GM12878 (cell line): ENCODE results near the gene ARHGEF17. TPM values are rescaled to one million over a fixed set of nuclear protein-coding genes. Genes with fewer than 3 reads are reported as not detected.
A peak's percentile ranks its signal among the peaks of the same experiment; 100 is the strongest.

Source experiments
- ATAC-seq: fragments of 200-7000 bp; cut with Tn5 transposase; 3 replicates; pipeline ENCODE4 v1.9.1; 2020; ENCODE audit warnings: mild to moderate bottlenecking, moderate library complexity
- BruUV-seq: library from RNA; stranded (reverse); fragments of 400-500 nt; replicated peaks from 2 replicates; lab custom pipeline; 2021; lab: Mats Ljungman, UMichigan
- CTCF ChIA-PET: fragments of 300-600 bp; sonication (Branson Sonifier 250); formaldehyde crosslinking; extraction: SDS; loops from one replicate; lab custom pipeline; 2021; ENCODE audit warnings: inconsistent platforms; lab: Yijun Ruan, JAX
- POLR2A ChIA-PET: fragments of 350-600 bp; formaldehyde crosslinking; extraction: SDS; loops from one replicate; lab custom pipeline; 2021; ENCODE audit warnings: inconsistent platforms; lab: Charles Lee
- RAD21 ChIA-PET: fragments of 300-600 bp; sonication (Branson Sonifier 250); formaldehyde crosslinking; loops from one replicate; lab custom pipeline; 2023; ENCODE audit warnings: antibody characterized with exemption; ENCODE audit not compliant: unreplicated experiment; lab: Charles Lee
- SMC1A ChIA-PET: fragments of 300-600 bp; sonication (Branson Sonifier 250); formaldehyde crosslinking; loops from one replicate; lab custom pipeline; 2023; ENCODE audit not compliant: unreplicated experiment, uncharacterized antibody; lab: Charles Lee
- DNase-seq: peaks from one replicate; pipeline ENCODE4 v3.0.0-alpha.2; 2011; ENCODE audit warnings: low read depth, low spot score
- FAIRE-seq: peaks from 3 replicates; lab custom pipeline; 2011; peaks lifted over from hg19 to GRCh38; lab: Jason Lieb, UNC
- H2AFZ ChIP-seq: 2 replicates; pipeline ENCODE4 v1.6.0; 2011; ENCODE audit warnings: low read depth, low read length, control low read depth; ENCODE audit not compliant: control insufficient read depth
- H3K27ac ChIP-seq: 2 replicates; pipeline ENCODE4 v1.5.1; 2011; ENCODE audit warnings: control low read depth; ENCODE audit not compliant: control insufficient read depth, insufficient read depth
- H3K27me3 ChIP-seq, 2 experiments: replicated peaks in 1 of 2; 2 replicates each; pipeline versions ENCODE4 v1.6.0 to v1.6.1; 2011; ENCODE audit warnings: low read length in 1 of 2; ENCODE audit not compliant: control insufficient read depth in 2 of 2, insufficient read depth in 2 of 2
- H3K36me3 ChIP-seq, 2 experiments: 2 replicates each; pipeline ENCODE4 v1.5.1; 2011; ENCODE audit warnings: low read length in 1 of 2; ENCODE audit not compliant: control insufficient read depth in 2 of 2, insufficient read depth in 2 of 2
- H3K4me1 ChIP-seq: 2 replicates; pipeline ENCODE4 v1.6.1; 2011; ENCODE audit warnings: mild to moderate bottlenecking, low read length, moderate library complexity, mixed read lengths; ENCODE audit not compliant: control insufficient read depth, insufficient read depth
- H3K4me2 ChIP-seq: 2 replicates; pipeline ENCODE4 v1.6.0; 2011; ENCODE audit warnings: control low read depth; ENCODE audit not compliant: control insufficient read depth, insufficient read depth
- H3K4me3 ChIP-seq: fragments of 200-600 bp; sonication (generic); 2 replicates; pipeline ENCODE4 v1.5.1; 2016
- H3K79me2 ChIP-seq: 2 replicates; pipeline ENCODE4 v1.6.0; 2011; ENCODE audit warnings: low read length; ENCODE audit not compliant: control insufficient read depth, insufficient read depth
- H3K9ac ChIP-seq: 2 replicates; pipeline ENCODE4 v1.8.0; 2011; ENCODE audit warnings: low read length, control low read depth, mixed read lengths; ENCODE audit not compliant: control insufficient read depth, insufficient read depth
- H3K9me3 ChIP-seq: replicated peaks from 3 replicates; pipeline ENCODE4 v1.5.1; 2011; ENCODE audit warnings: mild to moderate bottlenecking, low read length; ENCODE audit not compliant: control insufficient read depth, insufficient read depth
- H4K20me1 ChIP-seq: 2 replicates; pipeline ENCODE4 v1.6.0; 2011; ENCODE audit not compliant: control insufficient read depth, insufficient read depth
- ASH2L ChIP-seq: fragments of 300-600, 200-600 bp; sonication (generic); IDR thresholded peaks from 2 replicates; pipeline ENCODE4 v1.6.1; 2017; ENCODE audit warnings: low read depth, mild to moderate bottlenecking, borderline replicate concordance
- BCL3 ChIP-seq: IDR thresholded peaks from 2 replicates; pipeline ENCODE4 v1.6.1; 2011; ENCODE audit warnings: borderline replicate concordance, low read depth, mild to moderate bottlenecking, moderate library complexity, low read length; ENCODE audit not compliant: insufficient read depth, poor library complexity, severe bottlenecking
- BHLHE40 ChIP-seq, 2 experiments: fragments of 450-650 bp in 1 of 2; IDR thresholded peaks; 2 replicates each; pipeline ENCODE4 v1.6.1; 2011 to 2017; ENCODE audit warnings: low read depth in 2 of 2, borderline replicate concordance in 1 of 2, improper control_type of control experiment in 1 of 2, low read length in 1 of 2, mild to moderate bottlenecking in 1 of 2
- DPF2 ChIP-seq: fragments of 450-650 bp; IDR thresholded peaks from 2 replicates; pipeline ENCODE4 v1.6.1; 2017; ENCODE audit warnings: mild to moderate bottlenecking
- GATAD2B ChIP-seq: fragments of 450-650 bp; conservative IDR thresholded peaks from 2 replicates; pipeline ENCODE4 v1.6.1; 2017; ENCODE audit warnings: low read depth, mild to moderate bottlenecking, moderate library complexity
- IKZF1 ChIP-seq: fragments of 450-650 bp; conservative IDR thresholded peaks from 2 replicates; pipeline ENCODE4 v1.6.1; 2017; ENCODE audit warnings: antibody characterized with exemption, mild to moderate bottlenecking
- IKZF2 ChIP-seq, 2 experiments: fragments of 450-650 bp; IDR thresholded peaks; 2 replicates each; pipeline ENCODE4 v1.6.1; 2017; ENCODE audit warnings: mild to moderate bottlenecking in 2 of 2, moderate library complexity in 2 of 2
- IRF4 ChIP-seq: IDR thresholded peaks from 2 replicates; pipeline ENCODE4 v1.6.1; 2011; ENCODE audit warnings: low read depth, low read length
- JUND ChIP-seq: IDR thresholded peaks from 2 replicates; pipeline ENCODE4 v1.6.1; 2012; ENCODE audit warnings: low read depth, mild to moderate bottlenecking, low read length, improper control_type of control experiment, moderate library complexity
- MEF2A ChIP-seq: IDR thresholded peaks from 2 replicates; pipeline ENCODE4 v1.6.1; 2011; ENCODE audit warnings: low read depth, mild to moderate bottlenecking, low read length, moderate library complexity; ENCODE audit not compliant: insufficient read depth
- MTA2 ChIP-seq: fragments of 450-650 bp; IDR thresholded peaks from 2 replicates; pipeline ENCODE4 v1.6.1; 2016; ENCODE audit warnings: low read depth, mild to moderate bottlenecking, moderate library complexity
- NFYB ChIP-seq: IDR thresholded peaks from 2 replicates; pipeline ENCODE4 v1.6.1; 2011; ENCODE audit warnings: low read depth, mild to moderate bottlenecking, low read length, improper control_type of control experiment, moderate library complexity; ENCODE audit not compliant: insufficient read depth
- PAX5 ChIP-seq: IDR thresholded peaks from 2 replicates; pipeline ENCODE4 v1.6.1; 2011; ENCODE audit warnings: low read depth, low read length, borderline replicate concordance
- PAX8 ChIP-seq: fragments of 450-650 bp; IDR thresholded peaks from 2 replicates; pipeline ENCODE4 v1.6.1; 2017; ENCODE audit warnings: mild to moderate bottlenecking, moderate library complexity
- POLR2AphosphoS2 ChIP-seq: IDR thresholded peaks from 2 replicates; pipeline ENCODE4 v1.6.1; 2011; ENCODE audit warnings: low read depth, mild to moderate bottlenecking, low read length, improper control_type of control experiment, moderate library complexity
- POLR2AphosphoS5 ChIP-seq: IDR thresholded peaks from 2 replicates; pipeline ENCODE4 v1.6.1; 2011; ENCODE audit warnings: mild to moderate bottlenecking, low read length, inconsistent platforms
- RUNX3 ChIP-seq: IDR thresholded peaks from 2 replicates; pipeline ENCODE4 v1.6.1; 2012; ENCODE audit warnings: low read length, inconsistent platforms
- SIN3A ChIP-seq: IDR thresholded peaks from 2 replicates; pipeline ENCODE4 v1.6.1; 2012; ENCODE audit warnings: low read depth, low read length, improper control_type of control experiment
- SMAD1 ChIP-seq: fragments of 450-650 bp; IDR thresholded peaks from 2 replicates; pipeline ENCODE4 v1.6.1; 2018; ENCODE audit warnings: mild to moderate bottlenecking, low read depth; ENCODE audit not compliant: partially characterized antibody
- SUZ12 ChIP-seq: fragments of 200-600 bp; sonication (generic); IDR thresholded peaks from one replicate; pipeline ENCODE4 v1.6.1; 2018; ENCODE audit warnings: antibody characterized with exemption, mild to moderate bottlenecking; ENCODE audit not compliant: unreplicated experiment
- WGBS: methylation state at CpG from one replicate; pipeline ENCODE4 v1.1.6; 2016; ENCODE audit warnings: low lambda C conversion rate; ENCODE audit not compliant: insufficient replicate concordance, insufficient coverage; ENCODE audit errors: missing lambda C conversion rate; 5-methylcytosine and 5-hydroxymethylcytosine counted together
- in situ Hi-C: fragments of 300-500 bp; cut with MboI; formaldehyde crosslinking; loops from 9 replicates; pipeline ENCODE4 v1.14.3; 2018; ENCODE audit warnings: mixed read lengths
- intact Hi-C: fragments of 100-400 bp; cut with micrococcal nuclease; formaldehyde crosslinking; loops from one replicate; pipeline ENCODE4 v1.14.2; 2022; ENCODE audit not compliant: unreplicated experiment
- polyA plus RNA-seq, 11 experiments: library from polyadenylated mRNA; depleted of rRNA in 4 of 11; unstranded in 6 of 11; stranded (reverse) in 5 of 11; fragments of >200 nt; fragmentation: Nextera tagmentation in 4 of 11; fragmentation: Illumina TruSeq in 1 of 11; extraction: Ambion mirVana in 4 of 11; extraction: Trizol in 1 of 11; gene quantifications; 1 replicate in 1 of 11; 2 replicates in 10 of 11; pipeline versions ENCODE4 v1.2.1 to v1.2.3, GENCODE V29; 2011 to 2016; ENCODE audit warnings: inconsistent platforms in 2 of 11, missing spikeins in 2 of 11, low read depth in 1 of 11
- total RNA-seq, 4 experiments: library from RNA; depleted of rRNA in 3 of 4; stranded (reverse); fragments of >200 nt in 3 of 4; fragmentation: Illumina TruSeq in 1 of 4; extraction: Trizol in 1 of 4; gene quantifications; 2 replicates each; pipeline versions ENCODE4 v1.2.1 to v1.2.3, GENCODE V29; 2013 to 2021

ARHGEF17 gene
- total and polyA plus RNA-seq, 10 of the 15 experiments (the other 5 are each of a cell fraction or from before 2014, with no cell fraction given): 0.15 to 11.0 (median 1.7) TPM

GRCh38 chr11:73322382-73323306, 14.6 kb downstream of the ARHGEF17 start:
- FAIRE-seq: no peak
- TF ChIP-seq IKZF2 (IDR thresholded peaks at IDR 0.05) (peak; percentile 49 to 59; a peak in 3 of 4 replicates), DPF2 (peak; percentile 41; the same call in 1 of the 2 replicates), MEF2A (no peak), BHLHE40 (IDR thresholded peaks at IDR 0.05; ENCODE audit: borderline replicate concordance in 1 of 2, low read depth in 2 of 2, low read length in 1 of 2) (no peak), POLR2AphosphoS5 (no peak), ASH2L (no peak), SIN3A (no peak), NFYB (no peak), SUZ12 (no peak), IKZF1 (peak; percentile 58), RUNX3 (peak; percentile 31), MTA2 (0 out of 2 replicates have a peak, but pooled peaks have one; percentile 34), SMAD1 (no peak), PAX8 (no peak), POLR2AphosphoS2 (no peak), PAX5 (0 out of 2 replicates have a peak, but pooled peaks have one; percentile 14), JUND (no peak), BCL3 (no peak), GATAD2B (no peak), IRF4 (no peak)

More at GRCh38 chr11:73322382-73323306, 14.6 kb downstream of the ARHGEF17 start:
- in situ Hi-C loops: no loop called here
- BruUV-seq: TSS peak; percentile 24
- ATAC-seq (peak; percentile 35), DNase-seq (no peak)
- Histone ChIP-seq H4K20me1 (no peaks in the 10 kb centered on the region), H3K9me3 (no peaks in the 10 kb centered on the region), H3K36me3 (no peaks in the 10 kb centered on the region; a peak in 2 of 4 replicates), H3K27ac (peak overlapping the region; percentile 99), H3K4me3 (no peak overlapping the region), H3K79me2 (peaks cover 5% of the 10 kb centered on the region), H3K27me3 (no peaks in the 10 kb centered on the region), H3K4me2 (peak overlapping the region; percentile 36), H3K4me1 (peaks cover 70% of the 10 kb centered on the region), H3K9ac (peak overlapping the region; percentile 51), H2AFZ (peak overlapping the region; percentile 3)
- ChIA-PET CTCF (interaction anchor here (1.2 to 3.3 kb wide), 5 partner anchors 9 to 28 kb away, joined by 5 to 24 read pairs (median 7); partner anchors contain the start of gene ARHGEF17), POLR2A (interaction anchor here (0.8 to 7.8 kb wide), 3 partner anchors 8 to 15 kb away, joined by 3 to 40 read pairs (median 4); partner anchors contain the start of gene ARHGEF17), RAD21 (interaction anchor here (1.0 to 10.5 kb wide), 5 partner anchors 9 to 62 kb away, joined by 3 to 115 read pairs (median 4); partner anchors contain the start of gene ARHGEF17), SMC1A (interaction anchor here (5.3 to 11.8 kb wide), 3 partner anchors 9 to 16 kb away, joined by 24 to 106 read pairs (median 56); partner anchors contain the start of gene ARHGEF17)
- 66% methylated on average over 7 of the region's 7 CpGs for WGBS
- intact Hi-C loops: no loop called here
